Lower lobe of right lung (tissue), 2 donors: Measurements from ENCODE around the gene ZSCAN4. TPM values are rescaled to one million over a fixed set of nuclear protein-coding genes. Genes with fewer than 3 reads are reported as not detected.

Experiments used
- ATAC-seq, 2 donors: fragments of 200-7000 bp; cut with Tn5 transposase; one replicate each; pipeline ENCODE4 v1.9.1; 2020 to 2022; ENCODE audit warnings: mild to moderate bottlenecking in 2 of 2, moderate library complexity in 2 of 2
- DNase-seq: peaks from one replicate; pipeline ENCODE4 v3.0.0-alpha.2; 2020
- H3K27ac ChIP-seq: fragments of 200-600 bp; one replicate; pipeline ENCODE4 v1.8.0; 2022
- H3K27me3 ChIP-seq: fragments of 200-600 bp; one replicate; pipeline ENCODE4 v1.8.0; 2022; ENCODE audit warnings: low read depth
- H3K36me3 ChIP-seq: fragments of 200-600 bp; one replicate; pipeline ENCODE4 v1.8.0; 2022; ENCODE audit warnings: mild to moderate bottlenecking
- H3K4me1 ChIP-seq: fragments of 200-600 bp; one replicate; pipeline ENCODE4 v1.8.0; 2022
- H3K4me3 ChIP-seq: fragments of 200-600 bp; one replicate; pipeline ENCODE4 v1.8.0; 2022; ENCODE audit warnings: mild to moderate bottlenecking
- H3K9me3 ChIP-seq: fragments of 200-600 bp; one replicate; pipeline ENCODE4 v1.8.0; 2022
- intact Hi-C: fragments of 100-400 bp; cut with DNase I; formaldehyde crosslinking; loops from one replicate; pipeline ENCODE4 v1.11.0; 2022
- total RNA-seq: library from RNA; stranded (reverse); fragmentation: NEBNext Ultra II Directional; extraction: Animal tissue kit (Norgen Biotek cat#: 25700); gene quantifications from one replicate; pipeline ENCODE4 v1.2.1, GENCODE V29; 2021
- TF ChIP-seq, protein P1 (sequence below): fragments of 200-600 bp; IDR thresholded peaks from one replicate; pipeline ENCODE4 v1.8.0; 2022; ENCODE audit warnings: antibody characterized with exemption, mild to moderate bottlenecking
- donor health status: DM: no; HTN: yes; CAD: no; lungs with severe emphysema.

ZSCAN4 gene
- total RNA-seq, 1 donor from 2014 or later: 0.24 TPM

- ATAC-seq (no peak), DNase-seq (no peak)
- H3K27ac ChIP-seq: peak overlapping the region; percentile 56
- TF ChIP-seq, protein P1, sequence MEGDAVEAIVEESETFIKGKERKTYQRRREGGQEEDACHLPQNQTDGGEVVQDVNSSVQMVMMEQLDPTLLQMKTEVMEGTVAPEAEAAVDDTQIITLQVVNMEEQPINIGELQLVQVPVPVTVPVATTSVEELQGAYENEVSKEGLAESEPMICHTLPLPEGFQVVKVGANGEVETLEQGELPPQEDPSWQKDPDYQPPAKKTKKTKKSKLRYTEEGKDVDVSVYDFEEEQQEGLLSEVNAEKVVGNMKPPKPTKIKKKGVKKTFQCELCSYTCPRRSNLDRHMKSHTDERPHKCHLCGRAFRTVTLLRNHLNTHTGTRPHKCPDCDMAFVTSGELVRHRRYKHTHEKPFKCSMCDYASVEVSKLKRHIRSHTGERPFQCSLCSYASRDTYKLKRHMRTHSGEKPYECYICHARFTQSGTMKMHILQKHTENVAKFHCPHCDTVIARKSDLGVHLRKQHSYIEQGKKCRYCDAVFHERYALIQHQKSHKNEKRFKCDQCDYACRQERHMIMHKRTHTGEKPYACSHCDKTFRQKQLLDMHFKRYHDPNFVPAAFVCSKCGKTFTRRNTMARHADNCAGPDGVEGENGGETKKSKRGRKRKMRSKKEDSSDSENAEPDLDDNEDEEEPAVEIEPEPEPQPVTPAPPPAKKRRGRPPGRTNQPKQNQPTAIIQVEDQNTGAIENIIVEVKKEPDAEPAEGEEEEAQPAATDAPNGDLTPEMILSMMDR: no peak
- H3K4me3 ChIP-seq: peak overlapping the region; percentile 95
- H3K4me1 ChIP-seq: peaks cover 14% of the 10 kb centered on the region
- no peaks in the 10 kb centered on the region for H3K27me3 ChIP-seq
- H3K36me3 ChIP-seq: peaks cover 23% of the 10 kb centered on the region
- intact Hi-C loops: no loop called here
- H3K9me3 ChIP-seq: peaks cover 48% of the 10 kb centered on the region
These were observed 13.6 kb downstream of the ZSCAN4 start for GRCh38 chr19:57682226-57682766.

- DNase-seq (no peak), ATAC-seq (no peak)
- no peaks in the 10 kb centered on the region for H3K27me3 ChIP-seq
- H3K4me1 ChIP-seq: peaks cover 11% of the 10 kb centered on the region
- no peak overlapping the region for H3K27ac ChIP-seq
- TF ChIP-seq, protein P1: no peak
- H3K36me3 ChIP-seq: peaks cover 25% of the 10 kb centered on the region
- no peak overlapping the region for H3K4me3 ChIP-seq
- intact Hi-C loops: no loop called here
- peaks cover 92% of the 10 kb centered on the region for H3K9me3 ChIP-seq
These were observed 18.0 kb downstream of the ZSCAN4 start for GRCh38 chr19:57686727-57687126.

GRCh38 chr19:57687363-57688010 is 18.8 kb downstream of the ZSCAN4 start:
- H3K4me3 ChIP-seq: no peak overlapping the region
- no peak for DNase-seq
- TF ChIP-seq, protein P1: no peak
- peaks cover 100% of the 10 kb centered on the region for H3K9me3 ChIP-seq
- no peak overlapping the region for H3K27ac ChIP-seq
- intact Hi-C loops: no loop called here
- no peak for ATAC-seq
- H3K4me1 ChIP-seq: peaks cover 9% of the 10 kb centered on the region
- no peaks in the 10 kb centered on the region for H3K27me3 ChIP-seq
- H3K36me3 ChIP-seq: peaks cover 25% of the 10 kb centered on the region

DNA sequence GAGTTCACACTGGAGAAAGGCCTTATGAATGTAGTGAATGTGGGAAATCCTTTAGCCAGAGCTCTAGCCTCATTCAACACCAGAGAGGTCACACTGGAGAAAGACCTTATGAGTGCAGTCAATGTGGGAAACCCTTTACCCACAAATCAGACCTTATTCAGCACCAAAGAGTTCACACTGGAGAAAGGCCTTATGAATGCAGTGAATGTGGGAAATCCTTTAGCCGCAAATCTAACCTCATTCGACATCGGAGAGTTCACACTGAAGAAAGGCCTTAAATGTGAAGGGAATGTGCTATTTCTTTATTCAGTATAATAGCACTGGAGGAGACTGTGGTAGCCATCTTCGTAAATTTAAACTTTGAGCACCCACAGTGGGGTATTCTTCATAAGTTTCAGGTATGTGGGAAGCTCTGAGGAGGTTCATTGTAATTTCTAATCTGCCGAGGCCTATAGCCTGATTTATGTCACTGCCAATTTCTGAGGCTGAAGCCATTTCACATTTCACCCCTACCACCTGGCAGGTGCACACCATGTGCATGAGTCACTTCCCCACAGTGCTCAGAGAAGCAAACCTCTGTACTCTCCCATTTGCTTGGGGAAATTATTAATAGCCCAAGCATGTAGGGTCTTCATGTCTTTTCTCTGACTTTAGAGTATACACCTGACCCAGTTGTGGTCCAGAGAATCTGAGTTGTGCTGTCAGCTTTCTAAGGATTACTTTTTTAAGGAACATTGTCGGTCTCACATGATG is 19.5 kb downstream of the ZSCAN4 start:
- TF ChIP-seq, protein P1: no peak
- intact Hi-C loops: no loop called here
- H3K27me3 ChIP-seq: no peaks in the 10 kb centered on the region
- DNase-seq (no peak), ATAC-seq (no peak)
- H3K4me3 ChIP-seq: no peak overlapping the region
- peaks cover 25% of the 10 kb centered on the region for H3K36me3 ChIP-seq
- no peak overlapping the region for H3K27ac ChIP-seq
- H3K9me3 ChIP-seq: peaks cover 100% of the 10 kb centered on the region
- H3K4me1 ChIP-seq: peaks cover 2% of the 10 kb centered on the region

- ATAC-seq: no peak
- peaks cover 98% of the 10 kb centered on the region for H3K9me3 ChIP-seq
- H3K4me1 ChIP-seq: no peaks in the 10 kb centered on the region
- intact Hi-C loops: no loop called here
- no peaks in the 10 kb centered on the region for H3K27me3 ChIP-seq
- H3K4me3 ChIP-seq: no peak overlapping the region
- DNase-seq: no peak
- TF ChIP-seq, protein P1: no peak
- peaks cover 25% of the 10 kb centered on the region for H3K36me3 ChIP-seq
- H3K27ac ChIP-seq: no peak overlapping the region
These were observed 21.0 kb downstream of the ZSCAN4 start for GRCh38 chr19:57689750-57690149.
